RWPE2 (cell line): ENCODE data around the gene PRSS21.

Source experiments
- ATAC-seq: fragments of 200-7000 bp; cut with Tn5 transposase; 3 replicates; pipeline ENCODE4 v1.9.1; 2021; ENCODE audit warnings: low read depth
- DNase-seq: peaks from one replicate; pipeline ENCODE4 v3.0.0-alpha.2; 2020; ENCODE audit warnings: low spot score
- H3K27ac ChIP-seq: fragments of 450-650 bp; 2 replicates; pipeline ENCODE4 v1.5.1; 2017; ENCODE audit warnings: mild to moderate bottlenecking; ENCODE audit not compliant: poor library complexity, severe bottlenecking
- H3K27me3 ChIP-seq: fragments of 250-450 bp; sonication (Bioruptor Pico); 2 replicates; pipeline ENCODE4 v1.5.1; 2021; ENCODE audit warnings: mild to moderate bottlenecking, moderate library complexity; ENCODE audit not compliant: insufficient read depth, poor library complexity, severe bottlenecking
- H3K36me3 ChIP-seq: fragments of 250-450 bp; sonication (Bioruptor Pico); 2 replicates; pipeline ENCODE4 v1.5.1; 2020; ENCODE audit warnings: low read depth, mild to moderate bottlenecking, moderate library complexity
- H3K4me1 ChIP-seq: fragments of 250-450 bp; sonication (Bioruptor Pico); 2 replicates; pipeline ENCODE4 v1.5.1; 2021; ENCODE audit warnings: mild to moderate bottlenecking, moderate library complexity; ENCODE audit not compliant: insufficient read depth, poor library complexity, severe bottlenecking
- H3K4me3 ChIP-seq: fragments of 250-450 bp; sonication (Bioruptor Pico); 2 replicates; pipeline ENCODE4 v1.5.1; 2021; ENCODE audit warnings: mild to moderate bottlenecking, moderate library complexity; ENCODE audit not compliant: severe bottlenecking
- H3K9me3 ChIP-seq: fragments of 250-450 bp; sonication (Bioruptor Pico); 2 replicates; pipeline ENCODE4 v1.5.1; 2021; ENCODE audit warnings: mild to moderate bottlenecking, moderate library complexity; ENCODE audit not compliant: severe bottlenecking
- CTCF ChIP-seq: fragments of 450-650 bp; IDR thresholded peaks from one replicate; pipeline ENCODE4 v1.5.1; 2017; ENCODE audit warnings: mild to moderate bottlenecking, moderate library complexity; ENCODE audit not compliant: poor library complexity, severe bottlenecking

Gene PRSS21

GRCh38 chr16:2799205-2799858 lies 17.7 kb upstream of the PRSS21 start:
- Histone ChIP-seq H3K9me3 (peaks cover 11% of the 10 kb centered on the region), H3K4me1 (peaks cover 19% of the 10 kb centered on the region), H3K36me3 (no peaks in the 10 kb centered on the region), H3K4me3 (no peak overlapping the region), H3K27me3 (peaks cover 3% of the 10 kb centered on the region), H3K27ac (no peak overlapping the region)
- 0 out of 3 replicates have a peak, but pooled peaks have one; percentile 20 for ATAC-seq
- no peak for TF ChIP-seq CTCF
- DNase-seq = peak; percentile 47

GRCh38 chr16:2799859-2800226 lies 17.2 kb upstream of the PRSS21 start:
- H3K36me3 ChIP-seq = no peaks in the 10 kb centered on the region
- H3K27me3 ChIP-seq = peaks cover 3% of the 10 kb centered on the region
- peak; percentile 10 for DNase-seq
- peaks cover 14% of the 10 kb centered on the region for H3K4me1 ChIP-seq
- TF ChIP-seq CTCF = no peak
- peaks cover 11% of the 10 kb centered on the region for H3K9me3 ChIP-seq
- no peak overlapping the region for H3K4me3 ChIP-seq
- ATAC-seq = peak; percentile 55; the same call in 2 of the 3 replicates
- H3K27ac ChIP-seq = no peak overlapping the region

- DNase-seq (no peak), ATAC-seq (no peak)
- H3K27me3 ChIP-seq = peaks cover 3% of the 10 kb centered on the region
- H3K9me3 ChIP-seq = peaks cover 11% of the 10 kb centered on the region
- H3K36me3 ChIP-seq = no peaks in the 10 kb centered on the region
- H3K4me1 ChIP-seq = no peaks in the 10 kb centered on the region
- no peak overlapping the region for H3K27ac ChIP-seq
- H3K4me3 ChIP-seq = no peak overlapping the region
- TF ChIP-seq CTCF = no peak
Observed at GRCh38 chr16:2803545-2804195, 13.4 kb upstream of the PRSS21 start.

- TF ChIP-seq CTCF = no peak
- peaks cover 3% of the 10 kb centered on the region for H3K27me3 ChIP-seq
Observed at GRCh38 chr16:2804728-2805127, 12.3 kb upstream of the PRSS21 start.

GRCh38 chr16:2806286-2806685 lies 10.8 kb upstream of the PRSS21 start:
- no peak overlapping the region for H3K27ac ChIP-seq
- DNase-seq (peak; percentile 12), ATAC-seq (no peak)
- peaks cover 3% of the 10 kb centered on the region for H3K27me3 ChIP-seq
- peaks cover 11% of the 10 kb centered on the region for H3K9me3 ChIP-seq
- no peaks in the 10 kb centered on the region for H3K36me3 ChIP-seq
- H3K4me3 ChIP-seq = no peak overlapping the region
- H3K4me1 ChIP-seq = no peaks in the 10 kb centered on the region
- no peak for TF ChIP-seq CTCF

More at GRCh38 chr16:2804728-2805127, 12.3 kb upstream of the PRSS21 start:
- Histone ChIP-seq H3K4me1 (no peaks in the 10 kb centered on the region), H3K36me3 (no peaks in the 10 kb centered on the region), H3K27ac (no peak overlapping the region), H3K4me3 (no peak overlapping the region), H3K9me3 (peaks cover 11% of the 10 kb centered on the region)
- no peak for ATAC-seq
- DNase-seq = peak; percentile 31
